H1 (cell line): Measurements from ENCODE around the gene TMEM221. TPM values are rescaled to one million over a fixed set of nuclear protein-coding genes. Genes with fewer than 3 reads are reported as not detected.

Experiments
- CTCF ChIA-PET: fragments of 300-600 bp; sonication (Branson Sonifier 250); formaldehyde crosslinking; loops from one replicate; lab custom pipeline; 2021; ENCODE audit not compliant: partially characterized antibody; lab: Charles Lee
- POLR2A ChIA-PET: fragments of 300-600 bp; sonication (Branson Sonifier 250); formaldehyde crosslinking; loops from one replicate; lab custom pipeline; 2021; ENCODE audit warnings: inconsistent platforms; ENCODE audit not compliant: partially characterized antibody; lab: Charles Lee
- DNase-seq, 2 experiments: peaks; one replicate each; pipeline versions ENCODE4 v3.0.0 to v3.0.0-alpha.2; 2010 to 2022; ENCODE audit warnings: low spot score in 2 of 2, low read depth in 1 of 2, mixed read lengths in 1 of 2
- FAIRE-seq: peaks from 2 replicates; lab custom pipeline; 2011; peaks lifted over from hg19 to GRCh38; lab: Jason Lieb, UNC
- H2AFZ ChIP-seq: 2 replicates; pipeline ENCODE4 v1.8.1; 2012; ENCODE audit warnings: low read length, inconsistent platforms
- H2AK5ac ChIP-seq: 2 replicates; pipeline ENCODE4 v1.6.1; 2013; ENCODE audit warnings: low read depth, low read length
- H2BK120ac ChIP-seq: replicated peaks from 2 replicates; pipeline ENCODE3; 2013; ENCODE audit warnings: low read depth, low read length, inconsistent platforms
- H2BK12ac ChIP-seq: 2 replicates; pipeline ENCODE4 v1.6.1; 2013; ENCODE audit warnings: low read depth, low read length
- H2BK15ac ChIP-seq: 2 replicates; pipeline ENCODE4 v1.6.1; 2013; ENCODE audit warnings: low read length
- H2BK20ac ChIP-seq: 2 replicates; pipeline ENCODE4 v1.6.1; 2013; ENCODE audit warnings: low read length
- H2BK5ac ChIP-seq: 2 replicates; pipeline ENCODE4 v1.6.1; 2013; ENCODE audit warnings: low read depth, low read length
- H3K14ac ChIP-seq: 2 replicates; pipeline ENCODE4 v1.6.1; 2013; ENCODE audit warnings: inconsistent platforms; ENCODE audit not compliant: insufficient read length
- H3K18ac ChIP-seq: 2 replicates; pipeline ENCODE4 v1.6.1; 2013; ENCODE audit warnings: low read length; ENCODE audit errors: extremely low read depth
- H3K23ac ChIP-seq: 2 replicates; pipeline ENCODE4 v1.6.1; 2013; ENCODE audit warnings: inconsistent platforms; ENCODE audit not compliant: insufficient read length
- H3K23me2 ChIP-seq: 2 replicates; pipeline ENCODE4 v1.6.1; 2013; ENCODE audit warnings: low read depth, low read length
- H3K27ac ChIP-seq: 2 replicates; pipeline ENCODE4 v1.6.1; 2011; ENCODE audit warnings: low read depth, low read length, inconsistent platforms
- H3K27me3 ChIP-seq, 4 experiments: replicated peaks in 1 of 4; 1 replicate in 1 of 4; 2 replicates in 3 of 4; pipeline versions ENCODE4 v1.6.1 to v1.8.1; 2011 to 2013; ENCODE audit warnings: low read length in 3 of 4, mild to moderate bottlenecking in 3 of 4, inconsistent platforms in 2 of 4, mixed read lengths in 2 of 4, moderate library complexity in 1 of 4; ENCODE audit not compliant: control insufficient read depth in 3 of 4, insufficient read depth in 3 of 4; ENCODE audit errors: extremely low read depth in 1 of 4
- H3K36me3 ChIP-seq, 4 experiments: 2 replicates each; pipeline versions ENCODE4 v1.6.1 to v1.8.1; 2011 to 2013; ENCODE audit warnings: mild to moderate bottlenecking in 4 of 4, low read length in 3 of 4, moderate library complexity in 2 of 4, control low read depth in 1 of 4, inconsistent platforms in 1 of 4; ENCODE audit not compliant: insufficient read depth in 4 of 4, control insufficient read depth in 2 of 4
- H3K4ac ChIP-seq: replicated peaks from 2 replicates; pipeline ENCODE3; 2013; ENCODE audit warnings: low read length, low read depth, mixed read lengths, inconsistent platforms; ENCODE audit not compliant: insufficient read length
- H3K4me1 ChIP-seq, 4 experiments: replicated peaks in 1 of 4; 1 replicate in 1 of 4; 2 replicates in 3 of 4; pipeline versions ENCODE4 v1.6.1 to v1.8.1; 2011 to 2013; ENCODE audit warnings: low read length in 3 of 4, inconsistent platforms in 2 of 4, mixed read lengths in 1 of 4; ENCODE audit not compliant: insufficient read depth in 4 of 4, control insufficient read depth in 3 of 4
- H3K4me2 ChIP-seq, 2 experiments: 2 replicates each; pipeline versions ENCODE4 v1.6.1 to v1.8.1; 2011 to 2013; ENCODE audit warnings: low read depth in 2 of 2, low read length in 2 of 2, control low read depth in 1 of 2, inconsistent platforms in 1 of 2, mild to moderate bottlenecking in 1 of 2; ENCODE audit not compliant: insufficient read depth in 1 of 2
- H3K4me3 ChIP-seq, 4 experiments: fragments of 200-600, 300-600 bp in 1 of 4; sonication (generic), shearing (Covaris generic), sonication (Bioruptor Twin) in 1 of 4; 2 replicates each; pipeline versions ENCODE4 v1.5.1 to v1.8.1; 2011 to 2016; ENCODE audit warnings: low read length in 4 of 4, low read depth in 3 of 4, control low read depth in 2 of 4, inconsistent platforms in 2 of 4, mild to moderate bottlenecking in 2 of 4, mixed read lengths in 1 of 4, moderate library complexity in 1 of 4; ENCODE audit not compliant: insufficient read depth in 2 of 4; ENCODE audit errors: extremely low read depth in 1 of 4
- H3K56ac ChIP-seq: replicated peaks from 2 replicates; pipeline ENCODE3; 2013; ENCODE audit warnings: low read depth, mild to moderate bottlenecking, mixed read lengths, low read length, inconsistent platforms; ENCODE audit not compliant: insufficient read length
- H3K79me1 ChIP-seq: 2 replicates; pipeline ENCODE4 v1.6.1; 2013; ENCODE audit warnings: low read depth, low read length, control low read depth
- H3K79me2 ChIP-seq, 2 experiments: 2 replicates each; pipeline versions ENCODE4 v1.6.1 to v1.8.1; 2012 to 2013; ENCODE audit warnings: low read length in 2 of 2, mild to moderate bottlenecking in 2 of 2, inconsistent platforms in 1 of 2; ENCODE audit not compliant: insufficient read depth in 2 of 2, control insufficient read depth in 1 of 2
- H3K9ac ChIP-seq, 4 experiments: replicated peaks in 1 of 4; 1 replicate in 1 of 4; 2 replicates in 3 of 4; pipeline versions ENCODE4 v1.6.1 to v1.8.1; 2011 to 2013; ENCODE audit warnings: low read depth in 3 of 4, low read length in 3 of 4, control low read depth in 2 of 4, mild to moderate bottlenecking in 2 of 4, moderate library complexity in 2 of 4, inconsistent platforms in 1 of 4; ENCODE audit errors: extremely low read depth in 1 of 4
- H3K9me3 ChIP-seq, 2 experiments: 2 replicates each; pipeline versions ENCODE4 v1.6.1 to v1.8.1; 2012 to 2013; ENCODE audit warnings: mild to moderate bottlenecking in 2 of 2, moderate library complexity in 2 of 2, control low read depth in 1 of 2, inconsistent platforms in 1 of 2, low read depth in 1 of 2, low read length in 1 of 2, mixed read lengths in 1 of 2; ENCODE audit not compliant: insufficient read depth in 2 of 2
- H4K20me1 ChIP-seq, 2 experiments: replicated peaks in 1 of 2; 2 replicates each; pipeline versions ENCODE3 to v1.8.1; 2011 to 2013; ENCODE audit warnings: inconsistent platforms in 2 of 2, low read length in 2 of 2, mild to moderate bottlenecking in 1 of 2; ENCODE audit not compliant: insufficient read depth in 2 of 2, control insufficient read depth in 1 of 2
- H4K5ac ChIP-seq: 2 replicates; pipeline ENCODE4 v1.6.1; 2013; ENCODE audit warnings: low read length, low read depth, mixed read lengths, inconsistent platforms; ENCODE audit not compliant: insufficient read length
- H4K8ac ChIP-seq: 2 replicates; pipeline ENCODE4 v1.8.0; 2013; ENCODE audit warnings: mild to moderate bottlenecking, moderate library complexity, low read length, inconsistent platforms; ENCODE audit not compliant: insufficient read depth; ENCODE audit errors: extremely low read depth
- H4K91ac ChIP-seq: replicated peaks from 2 replicates; pipeline ENCODE3; 2013; ENCODE audit warnings: low read length, mixed read lengths, inconsistent platforms; ENCODE audit not compliant: insufficient read length
- KDM1A ChIP-seq: fragments of 200-600, 300-600 bp; sonication (generic); IDR thresholded peaks from 2 replicates; pipeline ENCODE4 v1.7.1; 2016; ENCODE audit warnings: mild to moderate bottlenecking, low read length, borderline replicate concordance
- RAD21 ChIP-seq, 2 experiments: IDR thresholded peaks in 1 of 2; conservative IDR thresholded peaks in 1 of 2; 2 replicates each; pipeline ENCODE4 v1.6.1; 2011; ENCODE audit warnings: low read depth in 2 of 2, low read length in 2 of 2, improper control_type of control experiment in 1 of 2, inconsistent platforms in 1 of 2, mild to moderate bottlenecking in 1 of 2, moderate library complexity in 1 of 2
- WGBS, 2 experiments: shearing (Covaris generic) in 1 of 2; methylation state at CpG; one replicate each; pipeline versions ENCODE4 v1.1.6 to v1.1.7; 2013 to 2015; ENCODE audit warnings: low lambda C conversion rate in 2 of 2, mixed read lengths in 2 of 2, inconsistent platforms in 1 of 2, low coverage in 1 of 2, missing lambda C conversion rate in 1 of 2; ENCODE audit not compliant: insufficient replicate concordance in 2 of 2, insufficient coverage in 1 of 2, insufficient read length in 1 of 2; ENCODE audit errors: extremely low coverage in 1 of 2, missing lambda C conversion rate in 1 of 2; 5-methylcytosine and 5-hydroxymethylcytosine counted together
- polyA plus RNA-seq, 7 experiments: library from polyadenylated mRNA; depleted of rRNA in 3 of 7; stranded (reverse) in 5 of 7; unstranded in 2 of 7; fragments of >200 nt in 5 of 7; fragments of 200-250 nt in 2 of 7; gene quantifications; 1 replicate in 5 of 7; 2 replicates in 1 of 7; 4 replicates in 1 of 7; pipeline versions ENCODE4 v1.2.1 to v1.2.3, GENCODE V29; 2011 to 2013; ENCODE audit warnings: missing spikeins in 2 of 7, mixed read lengths in 2 of 7
- total RNA-seq: library from RNA; stranded (reverse); fragmentation: NEBNext Ultra II Directional; extraction: Animal tissue kit (Norgen Biotek cat#: 25700); gene quantifications from 2 replicates; pipeline ENCODE4 v1.2.1, GENCODE V29; 2021

TMEM221 gene
- total and polyA plus RNA-seq, 2 of the 8 experiments (the other 6 are each of a cell fraction or from before 2014, with no cell fraction given): 1.4 to 2.0 TPM

- H3K4me3 ChIP-seq: no peak overlapping the region
- H3K4me1 ChIP-seq: peaks cover 6 to 16% (median 10%) of the 10 kb centered on the region in 4 experiments
- no peaks in the 10 kb centered on the region for H3K9me3 ChIP-seq
- H4K91ac ChIP-seq: no peak overlapping the region
- no peak overlapping the region for H3K56ac ChIP-seq
- FAIRE-seq (no peak), DNase-seq (no peak)
- H2BK120ac ChIP-seq: no peak overlapping the region
- no peak overlapping the region for H2BK12ac ChIP-seq
- H3K9ac ChIP-seq: no peak overlapping the region
- no peaks in the 10 kb centered on the region; the same call in 1 of the 2 replicates for H3K79me1 ChIP-seq
- no peak overlapping the region for H3K23ac ChIP-seq
- WGBS, 2 experiments: 93% methylated on average over 9 of the region's 10 CpGs; no CpG with 5 or more reads in 1 of the 2 experiments
- no peak overlapping the region; the same call in 1 of the 2 replicates for H4K8ac ChIP-seq
- H3K27me3 ChIP-seq: no peaks in the 10 kb centered on the region
- H2AFZ ChIP-seq: no peak overlapping the region
- no peak overlapping the region for H3K4me2 ChIP-seq
- H2BK15ac ChIP-seq: no peak overlapping the region
- H3K18ac ChIP-seq: no peak overlapping the region
- no peak overlapping the region for H3K14ac ChIP-seq
- TF ChIP-seq KDM1A: peak; percentile 23; the same call in 1 of the 2 replicates
- TF ChIP-seq RAD21 (IDR thresholded peaks at IDR 0.05 in 1 of 2, conservative IDR thresholded peaks at IDR 0.05 in 1 of 2; ENCODE audit: low read depth in 2 of 2, low read length in 2 of 2): no peak
- POLR2A ChIA-PET: interaction anchor here (0.5 to 1.0 kb wide), 3 partner anchors 9 to 67 kb away, joined by 3 to 4 read pairs (median 3); partner anchors contain the start of gene PGLS
- CTCF ChIA-PET: interaction anchor here (0.5 to 3.0 kb wide), 6 partner anchors 11 to 356 kb away, joined by 3 to 9 read pairs (median 3); no protein-coding TSS in a partner anchor
- H3K4ac ChIP-seq: no peak overlapping the region
- H4K5ac ChIP-seq: no peak overlapping the region
- no peak overlapping the region for H2AK5ac ChIP-seq
- no peak overlapping the region for H3K27ac ChIP-seq
- no peaks in the 10 kb centered on the region for H4K20me1 ChIP-seq
- no peaks in the 10 kb centered on the region for H3K79me2 ChIP-seq
- no peak overlapping the region for H2BK5ac ChIP-seq
- H2BK20ac ChIP-seq: no peak overlapping the region
- H3K23me2 ChIP-seq: peaks cover 3% of the 10 kb centered on the region
- H3K36me3 ChIP-seq: no peaks in the 10 kb centered on the region
Observed at GRCh38 chr19:17483605-17484002, 35.1 kb upstream of the TMEM221 start.
